DMS153 treated with DMSO at 0.1 percent for 48 hours (cell line): ENCODE measurements around the gene CDH23.

ENCODE experiments used
- DNase-seq: peaks from one replicate; lab custom pipeline; 2025; ENCODE audit not compliant: unreplicated experiment; lab: John Stamatoyannopoulos, UW

The CDH23 gene

GRCh38 chr10:71713135-71714030, 316.7 kb downstream of the CDH23 start:
- DNase-seq = no peak

GRCh38 chr10:71714031-71714410, 317.3 kb downstream of the CDH23 start:
- no peak for DNase-seq

- no peak for DNase-seq
Measured at GRCh38 chr10:71714592-71714991, 317.9 kb downstream of the CDH23 start.

GRCh38 chr10:71715026-71715425, 318.3 kb downstream of the CDH23 start:
- no peak for DNase-seq

GRCh38 chr10:71715860-71716259, 319.1 kb downstream of the CDH23 start:
- DNase-seq = no peak

GRCh38 chr10:71716426-71716825, 319.7 kb downstream of the CDH23 start:
- no peak for DNase-seq

GRCh38 chr10:71717056-71717455, 320.3 kb downstream of the CDH23 start:
- DNase-seq = no peak

GRCh38 chr10:71717551-71717951, 320.8 kb downstream of the CDH23 start:
- no peak for DNase-seq

GRCh38 chr10:71718165-71718698, 321.5 kb downstream of the CDH23 start:
- DNase-seq = no peak

- DNase-seq = no peak
Measured at GRCh38 chr10:71719042-71719441, 322.3 kb downstream of the CDH23 start.

- no peak for DNase-seq
Measured at GRCh38 chr10:71719464-71720201, 322.9 kb downstream of the CDH23 start, which contains the start of gene C10orf105. TSS of gene C10orf105 (minus strand) at chr10:71719778. CDS start at chr10:71716337, 3,441 bp downstream.

- no peak for DNase-seq
Measured at GRCh38 chr10:71720288-71720687, 323.6 kb downstream of the CDH23 start.

GRCh38 chr10:71721313-71721712, 324.6 kb downstream of the CDH23 start:
- no peak for DNase-seq

GRCh38 chr10:71722849-71723248, 326.1 kb downstream of the CDH23 start:
- no peak for DNase-seq

- DNase-seq = no peak
Measured at GRCh38 chr10:71723311-71723710, 326.6 kb downstream of the CDH23 start.

GRCh38 chr10:71724539-71724938, 327.8 kb downstream of the CDH23 start:
- no peak for DNase-seq

- DNase-seq = no peak
Measured at GRCh38 chr10:71725249-71725648, 328.5 kb downstream of the CDH23 start.

GRCh38 chr10:71725998-71726579, 329.4 kb downstream of the CDH23 start:
- DNase-seq = no peak

GRCh38 chr10:71726580-71727104, 329.9 kb downstream of the CDH23 start:
- DNase-seq = no peak

- no peak for DNase-seq
Measured at GRCh38 chr10:71727105-71727737, 330.5 kb downstream of the CDH23 start.
